SK-N-SH (cell line): ENCODE measurements around the gene BRD4. TPM values are rescaled to one million over a fixed set of nuclear protein-coding genes. Genes with fewer than 3 reads are reported as not detected.

ENCODE experiments used
- CTCF ChIA-PET: fragments of 300-600, 350-600 bp; formaldehyde crosslinking; extraction: SDS; loops from one replicate; lab custom pipeline; 2021; lab: Yijun Ruan, JAX
- POLR2A ChIA-PET: fragments of 350-600 bp; sonication (Branson Sonifier 250); formaldehyde crosslinking; extraction: SDS; loops from one replicate; lab custom pipeline; 2020; ENCODE audit warnings: antibody characterized with exemption, inconsistent platforms; lab: Yijun Ruan, JAX
- DNase-seq: peaks from one replicate; pipeline ENCODE4 v3.0.0; 2012
- H2AFZ ChIP-seq: fragments of 200-600 bp; sonication (generic); 2 replicates; pipeline ENCODE4 v1.8.1; 2016; ENCODE audit warnings: antibody characterized with exemption, mild to moderate bottlenecking, low read depth
- H3F3A ChIP-seq: fragments of 200-600 bp; sonication (generic); replicated peaks from 2 replicates; pipeline ENCODE3; 2016; ENCODE audit warnings: antibody characterized with exemption, mild to moderate bottlenecking; ENCODE audit not compliant: insufficient read depth
- H3K27ac ChIP-seq, 2 experiments: fragments of 200-500 bp in 1 of 2; fragments of 200-600 bp in 1 of 2; sonication (Bioruptor generic) in 1 of 2; sonication (generic), shearing (Covaris generic) in 1 of 2; 2 replicates each; pipeline versions ENCODE4 v1.5.1 to v1.6.1; 2014 to 2016; ENCODE audit warnings: low read depth in 2 of 2, inconsistent platforms in 1 of 2, low read length in 1 of 2, mild to moderate bottlenecking in 1 of 2, mixed read lengths in 1 of 2
- H3K27me3 ChIP-seq: fragments of 200-600 bp; sonication (generic), shearing (Covaris generic); 2 replicates; pipeline ENCODE4 v1.6.1; 2016; ENCODE audit warnings: mixed run types; ENCODE audit not compliant: insufficient read depth
- H3K36me3 ChIP-seq, 2 experiments: fragments of 200-500 bp in 1 of 2; fragments of 200-600 bp in 1 of 2; sonication (Bioruptor generic) in 1 of 2; sonication (generic) in 1 of 2; replicated peaks in 1 of 2; 2 replicates each; pipeline versions ENCODE3 to v1.5.1; 2014 to 2016; ENCODE audit warnings: low read length in 1 of 2, mild to moderate bottlenecking in 1 of 2; ENCODE audit not compliant: insufficient read depth in 2 of 2, control insufficient read depth in 1 of 2
- H3K4me1 ChIP-seq, 2 experiments: fragments of 200-500 bp in 1 of 2; fragments of 200-600 bp in 1 of 2; sonication (Bioruptor generic) in 1 of 2; sonication (generic), shearing (Covaris generic) in 1 of 2; 2 replicates each; pipeline versions ENCODE4 v1.5.1 to v1.6.1; 2014 to 2016; ENCODE audit warnings: low read depth in 1 of 2, low read length in 1 of 2, mixed run types in 1 of 2; ENCODE audit not compliant: insufficient read depth in 2 of 2, control insufficient read depth in 1 of 2
- H3K4me2 ChIP-seq: fragments of 200-600 bp; sonication (generic), shearing (Covaris generic); 2 replicates; pipeline ENCODE4 v1.6.1; 2017; ENCODE audit warnings: mixed run types
- H3K4me3 ChIP-seq, 2 experiments: fragments of 200-500 bp in 1 of 2; fragments of 200-600 bp in 1 of 2; sonication (Bioruptor generic) in 1 of 2; sonication (generic), shearing (Covaris generic) in 1 of 2; 2 replicates each; pipeline versions ENCODE4 v1.5.1 to v1.8.1; 2014 to 2016; ENCODE audit warnings: low read depth in 2 of 2, inconsistent platforms in 1 of 2, low read length in 1 of 2, mild to moderate bottlenecking in 1 of 2, mixed read lengths in 1 of 2, moderate library complexity in 1 of 2
- H3K79me2 ChIP-seq: fragments of 200-600 bp; sonication (generic); 2 replicates; pipeline ENCODE4 v1.8.1; 2017; ENCODE audit warnings: mild to moderate bottlenecking; ENCODE audit not compliant: insufficient read depth
- H3K9ac ChIP-seq: fragments of 200-600 bp; sonication (generic); 2 replicates; pipeline ENCODE4 v1.6.1; 2017; ENCODE audit warnings: mixed run types
- H3K9me2 ChIP-seq: fragments of 200-600 bp; sonication (generic); 2 replicates; pipeline ENCODE4 v1.6.1; 2017; ENCODE audit warnings: mixed run types
- H3K9me3 ChIP-seq: fragments of 200-600 bp; sonication (generic); 2 replicates; pipeline ENCODE4 v1.6.1; 2017; ENCODE audit warnings: mixed run types, mild to moderate bottlenecking, moderate library complexity
- H4K20me1 ChIP-seq: fragments of 200-600 bp; sonication (generic); 2 replicates; pipeline ENCODE4 v1.6.1; 2017; ENCODE audit warnings: mild to moderate bottlenecking, mixed run types; ENCODE audit not compliant: insufficient read depth
- CHD2 ChIP-seq: fragments of 150-350 bp; IDR thresholded peaks from 2 replicates; pipeline ENCODE4 v1.6.1; 2018; ENCODE audit warnings: low read length; ENCODE audit not compliant: partially characterized antibody
- ELF1 ChIP-seq: IDR thresholded peaks from 2 replicates; pipeline ENCODE4 v1.4.0; 2012
- EP300 ChIP-seq, 2 experiments: IDR thresholded peaks; 2 replicates each; pipeline versions ENCODE4 v1.4.0 to v1.6.1; 2012; ENCODE audit warnings: borderline replicate concordance in 1 of 2, low read depth in 1 of 2, low read length in 1 of 2
- IRF3 ChIP-seq: fragments of 150-350 bp; IDR thresholded peaks from 2 replicates; pipeline ENCODE4 v1.6.1; 2016; ENCODE audit warnings: mild to moderate bottlenecking, low read depth, low read length
- MEF2A ChIP-seq: IDR thresholded peaks from 2 replicates; pipeline ENCODE4 v1.4.0; 2012; ENCODE audit warnings: low read depth, borderline replicate concordance
- MXI1 ChIP-seq: IDR thresholded peaks from 2 replicates; pipeline ENCODE4 v1.6.1; 2012; ENCODE audit warnings: mild to moderate bottlenecking, low read depth, low read length, improper control_type of control experiment
- NFIC ChIP-seq: IDR thresholded peaks from 2 replicates; pipeline ENCODE4 v1.4.0; 2012; ENCODE audit warnings: borderline replicate concordance
- NRF1 ChIP-seq: IDR thresholded peaks from 2 replicates; pipeline ENCODE4 v1.6.1; 2012; ENCODE audit warnings: low read depth, mild to moderate bottlenecking, low read length
- POLR2AphosphoS5 ChIP-seq: IDR thresholded peaks from 2 replicates; pipeline ENCODE4 v1.6.1; 2012; ENCODE audit warnings: low read depth, low read length
- RAD21 ChIP-seq: IDR thresholded peaks from 2 replicates; pipeline ENCODE4 v1.6.1; 2012; ENCODE audit warnings: mild to moderate bottlenecking, low read length
- RCOR1 ChIP-seq: fragments of 150-350 bp; IDR thresholded peaks from 2 replicates; pipeline ENCODE4 v1.6.1; 2017; ENCODE audit warnings: antibody characterized with exemption, low read length
- RXRA ChIP-seq: IDR thresholded peaks from 2 replicates; pipeline ENCODE4 v1.4.0; 2012; ENCODE audit warnings: low read depth, mild to moderate bottlenecking, borderline replicate concordance
- SIN3A ChIP-seq: IDR thresholded peaks from 2 replicates; pipeline ENCODE4 v1.6.1; 2012; ENCODE audit warnings: low read depth, mild to moderate bottlenecking, low read length, moderate library complexity, borderline replicate concordance
- SMC3 ChIP-seq: IDR thresholded peaks from 2 replicates; pipeline ENCODE4 v1.6.1; 2012; ENCODE audit warnings: low read depth, low read length, improper control_type of control experiment
- TAF1 ChIP-seq: IDR thresholded peaks from 2 replicates; pipeline ENCODE4 v1.6.1; 2012; ENCODE audit warnings: low read depth, mild to moderate bottlenecking, low read length, moderate library complexity, borderline replicate concordance
- TCF12 ChIP-seq: IDR thresholded peaks from 2 replicates; pipeline ENCODE4 v1.4.0; 2012
- TEAD4 ChIP-seq: IDR thresholded peaks from 2 replicates; pipeline ENCODE4 v1.4.0; 2012; ENCODE audit warnings: mild to moderate bottlenecking, borderline replicate concordance; ENCODE audit not compliant: insufficient read depth
- USF2 ChIP-seq: fragments of 150-350 bp; IDR thresholded peaks from 2 replicates; pipeline ENCODE4 v1.6.1; 2017; ENCODE audit warnings: antibody characterized with exemption, low read length, low read depth, borderline replicate concordance
- YY1 ChIP-seq: IDR thresholded peaks from 2 replicates; pipeline ENCODE4 v1.4.0; 2012; ENCODE audit warnings: low read depth, mild to moderate bottlenecking
- WGBS: methylation state at CpG from one replicate; pipeline ENCODE4 v1.1.6; 2017; ENCODE audit warnings: low lambda C conversion rate; 5-methylcytosine and 5-hydroxymethylcytosine counted together
- polyA plus RNA-seq, 3 experiments: library from polyadenylated mRNA; depleted of rRNA; stranded (reverse); fragments of >200 nt; gene quantifications; 2 replicates each; pipeline ENCODE4 v1.2.3, GENCODE V29; 2012
- TF ChIP-seq, protein P1 (sequence below): fragments of 200-600 bp; sonication (generic); IDR thresholded peaks from 2 replicates; pipeline ENCODE4 v1.6.1; 2017; ENCODE audit warnings: antibody characterized with exemption, mild to moderate bottlenecking, moderate library complexity

Gene BRD4
- polyA plus RNA-seq, 1 of the 3 experiments (the other 2 are of a cell fraction) = 10.0 TPM

DNA sequence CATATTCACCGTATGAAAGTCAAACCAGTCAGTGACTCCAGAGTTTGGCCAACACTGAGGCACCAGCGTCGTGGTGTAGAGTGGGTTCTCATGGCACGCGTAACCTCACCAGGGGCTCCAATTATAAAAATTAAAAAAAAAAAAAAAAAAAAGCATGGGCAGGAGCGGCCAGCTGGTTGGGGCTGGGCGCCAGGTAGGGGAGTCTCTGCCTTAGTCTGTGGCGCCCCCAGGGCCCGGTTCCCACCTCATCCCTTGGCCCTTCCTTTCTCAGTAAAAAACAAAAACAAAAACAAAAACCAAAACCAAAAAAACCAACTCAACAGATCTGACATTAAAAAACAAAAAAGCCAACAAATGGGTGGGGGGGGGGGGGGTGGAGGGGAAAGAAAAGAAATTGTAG lies 95.5 kb downstream of the BRD4 start:
- ChIA-PET POLR2A (interaction anchor here (0.7 kb wide), 1 partner anchor 11 kb away, joined by 3 read pairs; no protein-coding TSS in a partner anchor), CTCF (no interaction called here)
- H3K27me3 ChIP-seq = no peaks in the 10 kb centered on the region
- no peak for DNase-seq
- no peak overlapping the region for H3K9ac ChIP-seq
- H3K9me2 ChIP-seq = no peaks in the 10 kb centered on the region
- TF ChIP-seq, protein P1, sequence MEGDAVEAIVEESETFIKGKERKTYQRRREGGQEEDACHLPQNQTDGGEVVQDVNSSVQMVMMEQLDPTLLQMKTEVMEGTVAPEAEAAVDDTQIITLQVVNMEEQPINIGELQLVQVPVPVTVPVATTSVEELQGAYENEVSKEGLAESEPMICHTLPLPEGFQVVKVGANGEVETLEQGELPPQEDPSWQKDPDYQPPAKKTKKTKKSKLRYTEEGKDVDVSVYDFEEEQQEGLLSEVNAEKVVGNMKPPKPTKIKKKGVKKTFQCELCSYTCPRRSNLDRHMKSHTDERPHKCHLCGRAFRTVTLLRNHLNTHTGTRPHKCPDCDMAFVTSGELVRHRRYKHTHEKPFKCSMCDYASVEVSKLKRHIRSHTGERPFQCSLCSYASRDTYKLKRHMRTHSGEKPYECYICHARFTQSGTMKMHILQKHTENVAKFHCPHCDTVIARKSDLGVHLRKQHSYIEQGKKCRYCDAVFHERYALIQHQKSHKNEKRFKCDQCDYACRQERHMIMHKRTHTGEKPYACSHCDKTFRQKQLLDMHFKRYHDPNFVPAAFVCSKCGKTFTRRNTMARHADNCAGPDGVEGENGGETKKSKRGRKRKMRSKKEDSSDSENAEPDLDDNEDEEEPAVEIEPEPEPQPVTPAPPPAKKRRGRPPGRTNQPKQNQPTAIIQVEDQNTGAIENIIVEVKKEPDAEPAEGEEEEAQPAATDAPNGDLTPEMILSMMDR = no peak
- no peak for TF ChIP-seq MEF2A
- no peak for TF ChIP-seq MXI1
- no peak for TF ChIP-seq RAD21
- no peak for TF ChIP-seq EP300 (IDR thresholded peaks at IDR 0.05; ENCODE audit: borderline replicate concordance in 1 of 2, low read depth in 1 of 2, low read length in 1 of 2)
- TF ChIP-seq SIN3A = no peak
- TF ChIP-seq TAF1 = no peak
- TF ChIP-seq RXRA = no peak
- no peak for TF ChIP-seq SMC3
- no peak for TF ChIP-seq YY1
- no peak for TF ChIP-seq POLR2AphosphoS5
- no peak for TF ChIP-seq TEAD4
- TF ChIP-seq TCF12 = no peak
- TF ChIP-seq ELF1 = no peak
- no peak for TF ChIP-seq NFIC
- TF ChIP-seq CHD2 = no peak
- no peak for TF ChIP-seq NRF1
- no peak for TF ChIP-seq IRF3
- TF ChIP-seq USF2 = no peak
- no peak for TF ChIP-seq RCOR1
- peaks cover 0 to 4% of the 10 kb centered on the region in 2 experiments; a peak in 1 of 4 replicates for H3K4me1 ChIP-seq
- peaks cover 8% of the 10 kb centered on the region; the same call in 1 of the 2 replicates for H4K20me1 ChIP-seq
- peaks cover 10 to 57% of the 10 kb centered on the region in 2 experiments for H3K36me3 ChIP-seq
- H3K4me2 ChIP-seq = no peak overlapping the region
- H3K9me3 ChIP-seq = no peaks in the 10 kb centered on the region
- H3K79me2 ChIP-seq = 0 out of 2 replicates have a peak, but pooled peaks cover 6% of the 10 kb centered on the region
- H2AFZ ChIP-seq = no peak overlapping the region
- 94% methylated on average over 9 of the region's 9 CpGs for WGBS
- no peak overlapping the region for H3K27ac ChIP-seq
- H3F3A ChIP-seq = peaks cover 7% of the 10 kb centered on the region
- no peak overlapping the region for H3K4me3 ChIP-seq
